GM10266 (cell line): ENCODE measurements around the gene TMC1.
"Not testable (repeated sequence)": the region's sequence is repeated elsewhere in the genome, so short reads cannot be mapped to it uniquely, and the experiment has no call there.

ENCODE experiments used
- DNase-seq: peaks from one replicate; pipeline ENCODE4 v3.0.0; 2012; ENCODE audit errors: extremely low spot score
- TF ChIP-seq, protein P1 (sequence below): IDR thresholded peaks from 2 replicates; pipeline ENCODE4 v1.5.1; 2012; ENCODE audit warnings: mild to moderate bottlenecking, low read depth; ENCODE audit not compliant: control insufficient read depth, insufficient read depth; ENCODE audit errors: missing control alignments

Gene TMC1

GRCh38 chr9:72506615-72507014 lies 14.8 kb upstream of the TMC1 start:
- TF ChIP-seq, protein P1, sequence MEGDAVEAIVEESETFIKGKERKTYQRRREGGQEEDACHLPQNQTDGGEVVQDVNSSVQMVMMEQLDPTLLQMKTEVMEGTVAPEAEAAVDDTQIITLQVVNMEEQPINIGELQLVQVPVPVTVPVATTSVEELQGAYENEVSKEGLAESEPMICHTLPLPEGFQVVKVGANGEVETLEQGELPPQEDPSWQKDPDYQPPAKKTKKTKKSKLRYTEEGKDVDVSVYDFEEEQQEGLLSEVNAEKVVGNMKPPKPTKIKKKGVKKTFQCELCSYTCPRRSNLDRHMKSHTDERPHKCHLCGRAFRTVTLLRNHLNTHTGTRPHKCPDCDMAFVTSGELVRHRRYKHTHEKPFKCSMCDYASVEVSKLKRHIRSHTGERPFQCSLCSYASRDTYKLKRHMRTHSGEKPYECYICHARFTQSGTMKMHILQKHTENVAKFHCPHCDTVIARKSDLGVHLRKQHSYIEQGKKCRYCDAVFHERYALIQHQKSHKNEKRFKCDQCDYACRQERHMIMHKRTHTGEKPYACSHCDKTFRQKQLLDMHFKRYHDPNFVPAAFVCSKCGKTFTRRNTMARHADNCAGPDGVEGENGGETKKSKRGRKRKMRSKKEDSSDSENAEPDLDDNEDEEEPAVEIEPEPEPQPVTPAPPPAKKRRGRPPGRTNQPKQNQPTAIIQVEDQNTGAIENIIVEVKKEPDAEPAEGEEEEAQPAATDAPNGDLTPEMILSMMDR = no peak
- no peak for DNase-seq

DNA sequence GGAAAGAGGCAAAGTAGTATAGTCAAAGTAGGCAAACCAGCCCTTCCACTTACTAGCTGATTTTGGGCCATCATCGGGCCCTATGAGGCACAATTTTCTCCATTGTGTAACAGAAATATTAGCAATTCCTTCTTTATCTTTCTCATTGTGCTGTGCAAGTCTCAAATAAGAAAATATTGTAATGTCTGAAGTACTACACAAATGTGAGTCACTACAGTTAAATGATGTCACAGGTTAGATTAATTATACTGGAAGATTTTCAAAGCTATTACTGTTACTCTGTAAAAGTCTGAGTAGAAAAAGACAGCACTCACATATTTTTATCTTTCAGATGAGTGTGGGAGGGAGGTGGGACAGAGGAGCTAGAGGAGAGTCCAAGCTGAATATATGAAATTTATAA lies 12.4 kb upstream of the TMC1 start:
- TF ChIP-seq, protein P1 = no peak
- no peak for DNase-seq

- peak; percentile 53 for DNase-seq
- TF ChIP-seq, protein P1 = no peak
Observed at GRCh38 chr9:72509635-72510034, 11.8 kb upstream of the TMC1 start.

- DNase-seq = not testable (repeated sequence)
Observed at GRCh38 chr9:72521011-72521410, 397 bp upstream of the TMC1 start.

DNA sequence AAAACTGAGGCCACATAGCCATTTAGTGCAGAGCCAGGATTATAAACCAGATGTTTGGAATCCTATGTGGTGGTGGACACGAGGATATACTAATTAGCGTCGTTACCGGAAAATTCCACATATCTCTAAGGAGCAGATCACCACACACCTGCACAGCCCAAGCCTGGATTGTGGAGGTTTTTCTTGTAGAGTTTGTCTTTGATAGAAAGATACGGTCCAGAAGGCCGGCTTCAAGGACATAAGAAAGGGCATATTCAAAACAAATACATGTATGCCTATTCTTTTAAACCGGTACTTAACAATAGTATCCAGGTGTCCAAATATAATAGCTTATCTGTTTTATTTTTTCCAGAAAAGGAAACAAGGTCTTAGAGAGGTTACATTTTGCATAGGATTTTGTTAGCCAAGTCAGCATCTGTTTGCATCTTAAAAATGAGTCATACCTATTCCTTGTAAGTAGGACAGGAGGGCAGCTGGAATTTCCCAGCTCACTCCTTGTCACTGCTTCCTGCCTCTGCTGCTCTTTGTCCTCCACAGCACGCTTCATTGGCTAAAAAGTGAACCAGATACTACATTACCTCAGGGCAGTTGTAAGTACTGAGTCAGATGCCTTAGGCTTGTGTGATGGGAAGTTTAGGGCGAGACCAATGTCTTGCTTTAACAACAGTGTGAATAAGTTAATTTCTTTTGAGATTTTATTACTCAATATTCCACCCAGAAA lies 3.6 kb downstream of the TMC1 start:
- DNase-seq = peak; percentile 19
- TF ChIP-seq, protein P1 = no peak

GRCh38 chr9:72526901-72527800 lies 5.7 kb downstream of the TMC1 start:
- TF ChIP-seq, protein P1 = no peak

DNA sequence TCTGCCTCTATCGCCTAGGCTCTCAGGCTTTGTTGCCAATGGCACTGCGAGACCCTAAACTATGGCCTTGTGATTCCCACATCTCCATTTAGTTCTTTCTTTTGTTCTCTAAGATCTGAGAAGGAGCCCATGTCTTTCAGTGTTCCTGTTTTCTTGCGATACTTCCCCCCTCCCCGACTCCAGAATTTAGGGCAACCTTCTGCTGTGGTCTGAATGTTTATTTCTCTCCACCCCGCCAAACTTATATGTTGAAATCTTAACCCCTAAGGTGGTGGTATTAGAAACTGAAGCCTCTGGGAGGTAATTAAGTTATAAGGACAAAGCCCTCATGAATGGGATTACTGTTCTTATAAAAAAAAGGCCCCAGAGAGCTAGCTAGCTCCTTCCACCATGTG lies 6.4 kb downstream of the TMC1 start:
- DNase-seq = no peak
- TF ChIP-seq, protein P1 = no peak

More at GRCh38 chr9:72526901-72527800, 5.7 kb downstream of the TMC1 start:
- peak; percentile 36 for DNase-seq
